A673 (cell line): ENCODE measurements around the gene THBS1. TPM values are rescaled to one million over a fixed set of nuclear protein-coding genes. Genes with fewer than 3 reads are reported as not detected.

Experiments
- BruUV-seq: library from RNA; stranded (reverse); fragments of 400-500 nt; replicated peaks from 2 replicates; lab custom pipeline; 2021; lab: Mats Ljungman, UMichigan
- CTCF ChIA-PET: fragments of 300-600 bp; sonication (Branson Sonifier 250); formaldehyde crosslinking; loops from one replicate; lab custom pipeline; 2022; ENCODE audit warnings: antibody characterized with exemption; lab: Charles Lee
- POLR2A ChIA-PET: fragments of 300-600 bp; sonication (Branson Sonifier 250); formaldehyde crosslinking; loops from one replicate; lab custom pipeline; 2022; ENCODE audit warnings: antibody characterized with exemption; ENCODE audit not compliant: low non-redundant PET; lab: Charles Lee
- DNase-seq: peaks from one replicate; pipeline ENCODE4 v3.0.0-alpha.2; 2015; ENCODE audit warnings: low spot score
- H3K27ac ChIP-seq: fragments of 200-600 bp; sonication (generic); 2 replicates; pipeline ENCODE4 v1.5.1; 2016; ENCODE audit warnings: mixed run types, low read depth, mild to moderate bottlenecking, mixed read lengths, antibody characterized with exemption, low read length; ENCODE audit not compliant: poor library complexity, severe bottlenecking
- H3K27me3 ChIP-seq: fragments of 200-600 bp; sonication (generic); replicated peaks from 2 replicates; pipeline ENCODE4 v1.6.1; 2017; ENCODE audit warnings: mixed run types, low read depth, mild to moderate bottlenecking, mixed read lengths, antibody characterized with exemption, low read length; ENCODE audit not compliant: insufficient read depth, poor library complexity
- H3K36me3 ChIP-seq: fragments of 200-600 bp; sonication (generic); 2 replicates; pipeline ENCODE4 v1.6.1; 2016; ENCODE audit warnings: mixed run types, mild to moderate bottlenecking, mixed read lengths, antibody characterized with exemption, low read length; ENCODE audit not compliant: insufficient read depth, poor library complexity, severe bottlenecking
- H3K4me1 ChIP-seq: fragments of 200-600 bp; sonication (generic); 2 replicates; pipeline ENCODE4 v1.6.1; 2017; ENCODE audit warnings: mixed run types, mild to moderate bottlenecking, mixed read lengths, antibody characterized with exemption, low read length; ENCODE audit not compliant: insufficient read depth, poor library complexity, severe bottlenecking
- H3K4me3 ChIP-seq: fragments of 200-600 bp; sonication (generic); 2 replicates; pipeline ENCODE4 v1.5.1; 2016; ENCODE audit warnings: low read depth, mixed run types, mild to moderate bottlenecking, mixed read lengths, low read length; ENCODE audit not compliant: poor library complexity, severe bottlenecking
- H3K9me3 ChIP-seq: fragments of 200-600 bp; sonication (generic); 2 replicates; pipeline ENCODE4 v1.6.1; 2016; ENCODE audit warnings: mixed run types, low read depth, mild to moderate bottlenecking, mixed read lengths, antibody characterized with exemption, low read length; ENCODE audit not compliant: poor library complexity, severe bottlenecking
- EZH2 ChIP-seq: fragments of 200-600 bp; sonication (generic); IDR thresholded peaks from 2 replicates; pipeline ENCODE4 v1.6.1; 2017; ENCODE audit warnings: borderline replicate concordance, low read depth, mild to moderate bottlenecking, mixed read lengths, antibody characterized with exemption, low read length; ENCODE audit not compliant: poor library complexity, severe bottlenecking
- intact Hi-C: fragments of 100-400 bp; cut with micrococcal nuclease; formaldehyde crosslinking; loops from one replicate; pipeline ENCODE4 v1.10.0; 2022; ENCODE audit not compliant: unreplicated experiment
- total RNA-seq: library from RNA; stranded (reverse); gene quantifications from 2 replicates; pipeline ENCODE4 v1.2.3, GENCODE V29; 2021
- TF ChIP-seq, protein P1 (sequence below): fragments of 300-800, 200-600 bp; sonication (generic); conservative IDR thresholded peaks from 2 replicates; pipeline ENCODE4 v1.5.1; 2017; ENCODE audit warnings: low read depth, mild to moderate bottlenecking, antibody characterized with exemption, low read length, moderate library complexity, mixed read lengths

The THBS1 gene
- total RNA-seq, 1 experiment from 2014 or later = 0.80 TPM

DNA sequence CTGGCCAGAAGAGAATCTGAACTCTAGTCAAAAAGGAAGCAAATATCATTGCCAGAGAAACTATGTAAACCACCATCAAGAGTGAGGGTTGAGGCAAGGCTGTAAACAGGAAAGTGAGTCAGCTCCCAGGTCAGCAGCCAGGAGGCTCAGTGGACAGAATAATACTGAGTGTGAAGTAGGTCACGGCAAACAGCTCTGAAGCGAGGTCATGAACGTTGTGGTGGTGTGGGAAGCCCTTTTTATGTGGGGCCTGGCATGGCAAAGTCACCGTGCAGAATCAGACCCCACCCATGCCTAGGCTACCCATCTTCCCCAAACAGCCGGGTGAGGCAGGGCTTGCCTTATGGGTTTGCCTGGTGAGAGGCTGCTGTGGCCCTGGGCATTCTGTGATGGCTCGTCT lies 43.9 kb downstream of the THBS1 start:
- POLR2A ChIA-PET = no interaction called here

DNA sequence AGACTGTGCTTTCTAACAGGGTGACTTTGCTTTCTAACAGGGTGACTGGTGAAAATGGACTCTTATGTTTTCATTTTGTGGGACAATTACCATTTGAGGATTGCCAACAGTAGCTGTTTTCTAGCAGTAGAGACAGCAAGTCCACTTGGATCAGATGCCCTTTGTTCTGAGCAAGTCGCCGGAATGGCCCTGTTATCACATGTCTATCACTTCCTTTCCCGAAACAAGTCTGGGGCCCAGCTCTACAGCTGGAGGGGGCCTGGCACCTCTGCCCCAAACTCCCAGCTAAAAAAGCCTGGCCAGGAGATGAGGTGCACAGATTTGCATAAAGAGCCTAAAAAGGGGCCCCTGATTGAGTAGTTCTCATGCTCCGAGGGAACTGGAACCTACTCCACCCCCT lies 44.6 kb downstream of the THBS1 start:
- TF ChIP-seq, protein P1, sequence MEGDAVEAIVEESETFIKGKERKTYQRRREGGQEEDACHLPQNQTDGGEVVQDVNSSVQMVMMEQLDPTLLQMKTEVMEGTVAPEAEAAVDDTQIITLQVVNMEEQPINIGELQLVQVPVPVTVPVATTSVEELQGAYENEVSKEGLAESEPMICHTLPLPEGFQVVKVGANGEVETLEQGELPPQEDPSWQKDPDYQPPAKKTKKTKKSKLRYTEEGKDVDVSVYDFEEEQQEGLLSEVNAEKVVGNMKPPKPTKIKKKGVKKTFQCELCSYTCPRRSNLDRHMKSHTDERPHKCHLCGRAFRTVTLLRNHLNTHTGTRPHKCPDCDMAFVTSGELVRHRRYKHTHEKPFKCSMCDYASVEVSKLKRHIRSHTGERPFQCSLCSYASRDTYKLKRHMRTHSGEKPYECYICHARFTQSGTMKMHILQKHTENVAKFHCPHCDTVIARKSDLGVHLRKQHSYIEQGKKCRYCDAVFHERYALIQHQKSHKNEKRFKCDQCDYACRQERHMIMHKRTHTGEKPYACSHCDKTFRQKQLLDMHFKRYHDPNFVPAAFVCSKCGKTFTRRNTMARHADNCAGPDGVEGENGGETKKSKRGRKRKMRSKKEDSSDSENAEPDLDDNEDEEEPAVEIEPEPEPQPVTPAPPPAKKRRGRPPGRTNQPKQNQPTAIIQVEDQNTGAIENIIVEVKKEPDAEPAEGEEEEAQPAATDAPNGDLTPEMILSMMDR = no peak
- no peak overlapping the region for H3K4me3 ChIP-seq
- H3K4me1 ChIP-seq = no peaks in the 10 kb centered on the region
- no peaks in the 10 kb centered on the region for H3K27me3 ChIP-seq
- H3K9me3 ChIP-seq = no peaks in the 10 kb centered on the region
- no peak overlapping the region for H3K27ac ChIP-seq
- POLR2A ChIA-PET = no interaction called here
- no peaks in the 10 kb centered on the region for H3K36me3 ChIP-seq
- CTCF ChIA-PET = no interaction called here
- intact Hi-C loops = no loop called here
- no peak for DNase-seq
- no TSS peak for BruUV-seq

More for the DNA sequence above, 43.9 kb downstream of the THBS1 start:
- intact Hi-C loops = no loop called here
- H3K4me3 ChIP-seq = no peak overlapping the region
- no peaks in the 10 kb centered on the region for H3K9me3 ChIP-seq
- H3K36me3 ChIP-seq = no peaks in the 10 kb centered on the region
- TF ChIP-seq EZH2 = no peak
- TF ChIP-seq, protein P1 = no peak
- no TSS peak for BruUV-seq
- H3K4me1 ChIP-seq = no peaks in the 10 kb centered on the region
- no peak for DNase-seq
- CTCF ChIA-PET = no interaction called here
- H3K27me3 ChIP-seq = no peaks in the 10 kb centered on the region
- H3K27ac ChIP-seq = no peak overlapping the region

DNA sequence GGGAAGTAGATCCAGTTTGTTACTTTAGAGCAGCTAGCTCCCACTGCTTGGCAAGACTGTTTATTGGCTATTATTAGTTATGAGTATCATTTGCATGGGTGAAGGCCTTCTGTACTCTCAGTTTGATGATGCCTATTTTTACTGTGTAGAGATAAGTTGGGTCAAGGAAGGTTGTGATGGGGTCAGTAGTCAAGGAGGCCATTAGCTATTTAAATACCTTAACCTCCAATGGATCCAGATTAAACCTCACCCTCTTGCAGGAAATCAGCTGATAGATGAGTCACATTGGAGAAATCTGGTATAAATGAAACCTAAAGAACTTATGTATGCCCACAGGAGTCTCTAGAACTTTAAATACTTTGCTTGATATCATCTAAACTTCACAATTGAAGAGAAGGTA lies 45.0 kb downstream of the THBS1 start:
- POLR2A ChIA-PET = no interaction called here
- H3K27ac ChIP-seq = no peak overlapping the region
- H3K4me1 ChIP-seq = no peaks in the 10 kb centered on the region
- H3K27me3 ChIP-seq = no peaks in the 10 kb centered on the region
- no peaks in the 10 kb centered on the region for H3K36me3 ChIP-seq
- no peaks in the 10 kb centered on the region for H3K9me3 ChIP-seq
- DNase-seq = no peak
- TF ChIP-seq, protein P1 = no peak
- TF ChIP-seq EZH2 = no peak
- no peak overlapping the region for H3K4me3 ChIP-seq
- intact Hi-C loops = no loop called here
- CTCF ChIA-PET = no interaction called here
- BruUV-seq = no TSS peak
